ENCODE results near the gene ADAMTS20. TPM values are rescaled to one million over a fixed set of nuclear protein-coding genes. Genes with fewer than 3 reads are reported as not detected.
"Not testable (repeated sequence)": the region's sequence is repeated elsewhere in the genome, so short reads cannot be mapped to it uniquely, and the experiment has no call there.

ADAMTS20 gene
- total and polyA plus RNA-seq, 2 donors (not counting 1 experiment from before 2014, with no cell fraction given): not detected

DNA sequence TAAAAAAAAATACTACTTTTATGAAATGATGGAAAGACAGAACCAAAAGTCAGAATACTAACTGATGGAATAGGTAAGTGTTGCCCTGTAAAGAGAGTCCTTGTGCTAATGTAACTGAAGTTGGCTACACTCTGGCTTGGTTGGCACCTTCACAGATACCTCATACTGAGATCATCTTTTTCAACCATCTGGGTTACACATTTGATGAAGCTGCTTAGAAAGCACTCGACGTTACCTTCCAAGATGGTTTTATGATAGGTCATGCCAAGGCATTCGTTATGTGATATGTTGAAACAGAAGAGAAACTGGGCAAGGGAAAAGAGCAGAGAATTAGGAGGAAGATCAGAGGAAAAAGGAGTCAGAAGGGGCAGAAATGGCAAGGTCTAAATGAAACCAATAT lies 203.8 kb downstream of the ADAMTS20 start:
- Histone ChIP-seq H3K9ac (ENCODE audit: insufficient read depth, low read length) (no peak overlapping the region), H3K4me3 (replicated peaks in 1 of 4; ENCODE audit: control extremely low read depth in 1 of 4, insufficient read depth in 1 of 4, low read depth in 3 of 4, low read length in 4 of 4) (no peak overlapping the region), H3K9me3 (ENCODE audit: control insufficient read depth, insufficient read depth, low read depth, low read length) (no peaks in the 10 kb centered on the region), H3K4me1 (ENCODE audit: control insufficient read depth, extremely low read depth, insufficient read depth, low read length) (no peaks in the 10 kb centered on the region), H3K27ac (ENCODE audit: insufficient read depth, low read length) (no peak overlapping the region), H2AFZ (ENCODE audit: low read length) (no peak overlapping the region), H3K36me3 (ENCODE audit: control insufficient read depth, insufficient read depth, low read length) (no peaks in the 10 kb centered on the region), H4K20me1 (ENCODE audit: control insufficient read depth, extremely low read depth, insufficient read depth, low read length) (no peaks in the 10 kb centered on the region), H3K79me2 (ENCODE audit: control insufficient read depth, insufficient read depth, low read length) (no peaks in the 10 kb centered on the region), H3K4me2 (ENCODE audit: extremely low read depth, insufficient read depth, low read length) (no peak overlapping the region), H3K27me3 (ENCODE audit: control insufficient read depth, insufficient read depth, low read length) (no peaks in the 10 kb centered on the region)
- TF ChIP-seq, protein P1, sequence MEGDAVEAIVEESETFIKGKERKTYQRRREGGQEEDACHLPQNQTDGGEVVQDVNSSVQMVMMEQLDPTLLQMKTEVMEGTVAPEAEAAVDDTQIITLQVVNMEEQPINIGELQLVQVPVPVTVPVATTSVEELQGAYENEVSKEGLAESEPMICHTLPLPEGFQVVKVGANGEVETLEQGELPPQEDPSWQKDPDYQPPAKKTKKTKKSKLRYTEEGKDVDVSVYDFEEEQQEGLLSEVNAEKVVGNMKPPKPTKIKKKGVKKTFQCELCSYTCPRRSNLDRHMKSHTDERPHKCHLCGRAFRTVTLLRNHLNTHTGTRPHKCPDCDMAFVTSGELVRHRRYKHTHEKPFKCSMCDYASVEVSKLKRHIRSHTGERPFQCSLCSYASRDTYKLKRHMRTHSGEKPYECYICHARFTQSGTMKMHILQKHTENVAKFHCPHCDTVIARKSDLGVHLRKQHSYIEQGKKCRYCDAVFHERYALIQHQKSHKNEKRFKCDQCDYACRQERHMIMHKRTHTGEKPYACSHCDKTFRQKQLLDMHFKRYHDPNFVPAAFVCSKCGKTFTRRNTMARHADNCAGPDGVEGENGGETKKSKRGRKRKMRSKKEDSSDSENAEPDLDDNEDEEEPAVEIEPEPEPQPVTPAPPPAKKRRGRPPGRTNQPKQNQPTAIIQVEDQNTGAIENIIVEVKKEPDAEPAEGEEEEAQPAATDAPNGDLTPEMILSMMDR (conservative IDR thresholded peaks at IDR 0.05 in 1 of 2, IDR thresholded peaks at IDR 0.05 in 1 of 2; ENCODE audit: low read depth in 1 of 2, low read length in 2 of 2): no peak
- no peak for TF ChIP-seq EZH2 (IDR thresholded peaks at IDR 0.05; ENCODE audit: low read length, missing control alignments)
- peak in 1 of 2 donors; percentile 14 for DNase-seq (ENCODE audit: low read depth in 2 of 2)

DNA sequence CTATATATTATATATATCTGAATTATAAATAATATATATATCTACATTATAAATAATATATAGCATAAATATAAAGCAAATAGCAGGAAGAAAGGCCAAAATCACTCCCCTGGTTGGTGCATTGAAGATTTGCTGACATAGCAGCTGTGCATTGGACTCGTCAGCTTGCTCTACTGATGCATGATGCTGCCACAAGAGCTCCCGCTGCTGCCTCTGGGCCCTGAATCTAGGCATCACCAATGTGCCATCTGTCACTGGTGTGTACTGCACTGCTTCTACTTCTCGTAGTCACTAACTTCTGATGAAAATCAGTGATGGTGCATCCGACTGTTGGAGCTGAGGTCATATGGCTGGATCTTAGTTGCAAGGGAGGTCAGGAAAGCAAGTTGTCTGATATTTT lies 205.0 kb downstream of the ADAMTS20 start:
- Histone ChIP-seq H3K27me3 (ENCODE audit: control insufficient read depth, insufficient read depth, low read length) (no peaks in the 10 kb centered on the region), H3K4me1 (ENCODE audit: control insufficient read depth, extremely low read depth, insufficient read depth, low read length) (no peaks in the 10 kb centered on the region), H3K9me3 (ENCODE audit: control insufficient read depth, insufficient read depth, low read depth, low read length) (no peaks in the 10 kb centered on the region), H3K4me3 (replicated peaks in 1 of 4; ENCODE audit: control extremely low read depth in 1 of 4, insufficient read depth in 1 of 4, low read depth in 3 of 4, low read length in 4 of 4) (no peak overlapping the region), H3K79me2 (ENCODE audit: control insufficient read depth, insufficient read depth, low read length) (no peaks in the 10 kb centered on the region), H4K20me1 (ENCODE audit: control insufficient read depth, extremely low read depth, insufficient read depth, low read length) (no peaks in the 10 kb centered on the region), H3K9ac (ENCODE audit: insufficient read depth, low read length) (no peak overlapping the region), H3K27ac (ENCODE audit: insufficient read depth, low read length) (no peak overlapping the region), H3K36me3 (ENCODE audit: control insufficient read depth, insufficient read depth, low read length) (no peaks in the 10 kb centered on the region), H3K4me2 (ENCODE audit: extremely low read depth, insufficient read depth, low read length) (no peak overlapping the region), H2AFZ (ENCODE audit: low read length) (no peak overlapping the region)
- TF ChIP-seq EZH2 (IDR thresholded peaks at IDR 0.05; ENCODE audit: low read length, missing control alignments): no peak
- TF ChIP-seq, protein P1 (conservative IDR thresholded peaks at IDR 0.05 in 1 of 2, IDR thresholded peaks at IDR 0.05 in 1 of 2; ENCODE audit: low read depth in 1 of 2, low read length in 2 of 2): no peak
- no peak for DNase-seq (ENCODE audit: low read depth in 2 of 2)

DNA sequence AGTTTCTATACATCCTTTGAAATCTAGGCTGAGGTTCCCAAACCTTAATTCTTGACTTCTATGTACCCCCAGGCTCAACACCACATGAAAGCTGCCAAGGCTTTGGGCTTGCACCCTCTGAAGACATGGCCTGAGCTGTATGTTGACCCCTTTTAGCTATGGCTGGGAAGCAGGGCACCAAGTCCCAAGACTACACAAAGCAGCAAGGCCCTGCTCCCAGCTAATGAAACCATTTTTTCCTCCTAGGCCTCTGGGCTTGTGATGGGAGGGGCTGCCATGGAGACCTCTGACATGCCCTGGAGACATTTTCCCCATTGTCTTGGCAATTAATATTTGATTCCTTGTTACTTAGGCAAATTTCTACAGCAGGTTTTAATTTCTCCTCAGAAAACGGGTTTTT lies 207.0 kb downstream of the ADAMTS20 start:
- no peak overlapping the region for H3K4me2 ChIP-seq (ENCODE audit: extremely low read depth, insufficient read depth, low read length)
- H3K27me3 ChIP-seq (ENCODE audit: control insufficient read depth, insufficient read depth, low read length): no peaks in the 10 kb centered on the region
- no peaks in the 10 kb centered on the region for H3K4me1 ChIP-seq (ENCODE audit: control insufficient read depth, extremely low read depth, insufficient read depth, low read length)
- no peak overlapping the region for H3K27ac ChIP-seq (ENCODE audit: insufficient read depth, low read length)
- no peaks in the 10 kb centered on the region for H3K79me2 ChIP-seq (ENCODE audit: control insufficient read depth, insufficient read depth, low read length)
- no peaks in the 10 kb centered on the region for H3K9me3 ChIP-seq (ENCODE audit: control insufficient read depth, insufficient read depth, low read depth, low read length)
- no peaks in the 10 kb centered on the region for H4K20me1 ChIP-seq (ENCODE audit: control insufficient read depth, extremely low read depth, insufficient read depth, low read length)
- no peak overlapping the region for H3K4me3 ChIP-seq (replicated peaks in 1 of 4; ENCODE audit: control extremely low read depth in 1 of 4, insufficient read depth in 1 of 4, low read depth in 3 of 4, low read length in 4 of 4)
- DNase-seq (ENCODE audit: low read depth in 2 of 2): no peak
- no peak overlapping the region for H2AFZ ChIP-seq (ENCODE audit: low read length)
- no peak overlapping the region for H3K9ac ChIP-seq (ENCODE audit: insufficient read depth, low read length)
- no peaks in the 10 kb centered on the region for H3K36me3 ChIP-seq (ENCODE audit: control insufficient read depth, insufficient read depth, low read length)
- no peak for TF ChIP-seq EZH2 (IDR thresholded peaks at IDR 0.05; ENCODE audit: low read length, missing control alignments)
- TF ChIP-seq, protein P1 (conservative IDR thresholded peaks at IDR 0.05 in 1 of 2, IDR thresholded peaks at IDR 0.05 in 1 of 2; ENCODE audit: low read depth in 1 of 2, low read length in 2 of 2): no peak

DNA sequence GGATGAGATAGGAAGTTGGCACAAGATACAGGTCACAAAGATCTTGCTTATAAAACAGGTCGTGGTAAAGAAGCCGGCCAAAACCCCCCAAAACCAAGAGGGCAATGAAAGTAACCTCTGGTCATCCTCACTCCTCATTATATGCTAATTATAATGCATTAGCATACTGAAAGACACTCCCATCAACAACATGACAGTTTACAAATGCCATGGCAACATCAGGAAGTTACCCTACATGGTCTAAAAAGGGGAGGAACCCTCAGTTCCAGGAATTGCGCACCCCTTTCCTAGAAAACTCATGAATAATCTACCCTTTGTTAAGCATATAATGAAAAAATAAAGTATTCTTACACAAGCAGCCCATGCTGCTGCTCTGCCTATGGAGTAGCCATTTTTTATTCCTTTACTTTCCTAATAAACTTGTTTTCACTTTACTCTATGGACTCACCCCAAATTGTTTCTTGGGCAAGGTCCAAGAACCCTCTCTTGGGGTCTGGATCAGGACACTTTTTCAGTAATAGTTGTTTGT lies 210.2 kb downstream of the ADAMTS20 start:
- H3K9me3 ChIP-seq (ENCODE audit: control insufficient read depth, insufficient read depth, low read depth, low read length); H3K27ac ChIP-seq (ENCODE audit: insufficient read depth, low read length); H3K4me2 ChIP-seq (ENCODE audit: extremely low read depth, insufficient read depth, low read length); H3K9ac ChIP-seq (ENCODE audit: insufficient read depth, low read length); DNase-seq (ENCODE audit: low read depth in 2 of 2); H3K79me2 ChIP-seq (ENCODE audit: control insufficient read depth, insufficient read depth, low read length); H4K20me1 ChIP-seq (ENCODE audit: control insufficient read depth, extremely low read depth, insufficient read depth, low read length); H3K4me1 ChIP-seq (ENCODE audit: control insufficient read depth, extremely low read depth, insufficient read depth, low read length); H3K36me3 ChIP-seq (ENCODE audit: control insufficient read depth, insufficient read depth, low read length); H2AFZ ChIP-seq (ENCODE audit: low read length); H3K4me3 ChIP-seq (replicated peaks in 1 of 4; ENCODE audit: control extremely low read depth in 1 of 4, insufficient read depth in 1 of 4, low read depth in 3 of 4, low read length in 4 of 4); H3K27me3 ChIP-seq (ENCODE audit: control insufficient read depth, insufficient read depth, low read length): not testable (repeated sequence)

Measured in fibroblast of lung (primary cell).